ENCODE data around the gene MT4.

MT4 gene

DNA sequence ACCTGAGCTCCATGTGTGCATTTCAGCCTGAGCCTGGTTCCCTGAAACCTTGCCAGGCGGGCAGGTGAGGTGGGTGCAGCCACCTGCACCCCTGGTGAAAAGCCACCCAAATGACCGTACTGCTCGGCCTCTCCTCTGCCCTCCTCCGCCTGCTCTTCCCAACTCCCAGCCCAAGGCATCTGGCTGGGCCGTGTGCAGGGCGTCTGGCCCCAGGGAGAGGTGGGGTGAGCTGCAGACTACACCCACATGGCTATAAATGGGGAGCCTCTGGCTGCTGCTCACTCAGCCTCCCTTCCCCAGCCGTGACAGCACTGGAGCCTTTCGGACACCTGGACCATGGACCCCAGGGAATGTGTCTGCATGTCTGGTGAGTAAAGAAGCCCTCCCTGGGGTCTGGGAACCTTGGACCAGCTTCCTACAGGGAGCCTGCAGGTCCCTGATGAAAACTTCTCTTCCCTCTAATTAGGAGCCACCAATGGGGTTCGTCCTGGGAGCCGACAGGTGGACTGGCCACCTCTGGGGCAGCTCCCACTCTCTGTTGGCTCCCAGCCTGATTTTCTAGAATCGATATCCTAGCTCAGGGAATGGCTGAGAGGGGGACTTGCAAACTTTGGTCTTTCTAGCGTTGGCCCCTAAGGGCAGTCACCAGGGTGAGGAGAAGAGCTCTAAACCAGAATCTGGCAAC lies at the start of gene MT4:
MT4 (plus strand) TSS at position 281 of the 685 bp plus-strand sequence; CDS start at position 337, 56 bp downstream.
- no peak for DNase-seq

DNA sequence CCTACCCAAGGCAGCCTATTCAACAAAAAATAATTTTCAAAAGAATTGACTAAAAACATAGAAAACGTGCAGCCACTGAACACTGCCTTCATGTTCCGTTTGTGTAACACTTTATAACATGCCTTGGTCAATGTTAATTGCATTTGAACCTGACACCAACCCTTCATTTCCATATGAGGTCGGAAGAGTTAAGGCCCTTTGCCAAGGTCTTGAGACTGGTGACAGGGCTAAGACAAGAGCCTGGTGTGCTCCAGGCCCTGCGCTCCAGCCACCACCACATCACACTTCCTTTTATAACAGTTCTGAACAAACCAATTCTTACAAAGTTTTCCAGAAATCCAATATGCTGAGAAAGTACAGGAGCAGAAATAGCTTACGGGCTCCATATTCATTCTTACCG lies 49.2 kb upstream of the MT4 start:
- DNase-seq: peak in 3 of 56 donors; percentile 10 to 22 (median 15)

DNA sequence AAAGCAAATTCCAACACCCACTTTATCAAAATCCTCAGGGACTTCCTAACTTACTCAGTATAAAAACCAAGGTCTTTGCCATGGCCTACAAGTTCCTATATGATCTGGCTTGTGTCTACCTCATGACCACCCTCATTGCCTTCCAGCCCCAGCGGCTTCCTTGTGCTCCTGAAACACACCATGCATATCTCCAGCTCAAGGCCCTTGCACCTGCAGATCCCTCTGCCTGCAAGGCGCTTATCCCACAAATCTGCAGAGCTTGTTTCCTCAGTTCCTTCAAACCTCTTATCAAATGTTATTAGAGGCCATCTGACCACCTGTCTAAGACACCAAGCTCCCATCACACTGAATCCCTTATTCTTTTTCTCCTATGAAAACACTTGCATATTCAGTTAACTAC lies 47.7 kb upstream of the MT4 start:
- DNase-seq: no peak

DNA sequence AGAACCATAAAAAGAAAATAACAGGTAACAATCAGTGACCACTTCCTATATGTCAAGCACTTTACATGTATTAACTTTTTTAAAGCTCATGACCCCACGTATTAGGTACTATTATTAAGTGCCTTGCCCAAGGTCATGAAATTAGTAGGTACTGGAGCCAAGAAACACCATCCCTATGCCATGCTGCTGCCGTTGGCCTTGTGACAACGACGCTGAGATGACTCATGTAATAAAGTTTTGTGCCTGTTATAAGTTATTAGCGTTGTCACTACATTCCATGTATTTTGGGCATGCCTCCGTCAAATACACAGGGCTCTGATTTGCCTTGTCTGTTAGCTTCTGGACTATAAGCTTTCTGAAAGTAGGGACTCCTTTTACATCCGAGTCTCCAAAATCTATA lies 46.4 kb upstream of the MT4 start:
- DNase-seq: peak in 1 of 56 donors; percentile 19

DNA sequence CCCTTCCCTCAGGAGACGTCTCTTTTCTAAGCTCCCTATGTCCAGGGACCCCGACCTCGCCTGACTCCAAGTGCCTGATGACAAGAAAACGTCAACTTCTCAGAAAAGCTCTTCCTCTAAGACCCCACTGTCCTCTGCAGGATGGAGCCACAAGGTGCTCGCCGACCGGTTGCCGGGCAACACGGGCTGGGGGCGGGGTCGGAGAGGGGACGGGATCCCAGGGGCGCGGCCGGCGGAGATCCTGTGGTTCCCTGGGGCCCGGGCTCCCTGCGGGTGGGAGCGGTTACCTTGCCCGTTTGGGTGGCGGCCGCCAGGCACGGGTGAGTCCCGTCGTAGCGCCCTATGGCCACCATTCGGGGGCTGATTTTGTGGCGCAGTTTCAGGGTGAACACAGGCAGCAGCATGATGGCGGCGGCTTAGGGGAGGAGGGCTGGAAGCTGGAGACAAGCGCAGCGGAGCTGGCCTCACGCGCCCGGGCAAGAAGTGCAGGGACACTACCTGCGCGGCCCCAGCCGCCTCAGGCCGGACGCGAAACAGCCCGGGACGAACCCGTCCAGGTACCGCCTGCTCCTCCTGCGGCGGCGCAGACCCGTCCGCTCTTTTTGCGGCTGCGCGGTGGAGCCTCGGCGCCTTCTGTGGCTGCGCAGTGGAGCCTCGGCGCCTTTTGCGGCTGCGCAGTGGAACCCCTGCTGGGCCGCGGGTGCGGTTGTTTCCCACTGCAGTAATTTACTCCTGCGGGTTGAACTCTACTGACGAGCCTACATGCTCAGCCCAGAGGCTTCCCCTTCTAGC lies 45.2 kb upstream of the MT4 start, which contains the start of gene BBS2:
BBS2 (minus strand) TSS at position 566 of the 792 bp plus-strand sequence; CDS start at position 404, 162 bp downstream.
- DNase-seq: peak in 55 of 56 donors; percentile 38 to 96 (median 88)

DNA sequence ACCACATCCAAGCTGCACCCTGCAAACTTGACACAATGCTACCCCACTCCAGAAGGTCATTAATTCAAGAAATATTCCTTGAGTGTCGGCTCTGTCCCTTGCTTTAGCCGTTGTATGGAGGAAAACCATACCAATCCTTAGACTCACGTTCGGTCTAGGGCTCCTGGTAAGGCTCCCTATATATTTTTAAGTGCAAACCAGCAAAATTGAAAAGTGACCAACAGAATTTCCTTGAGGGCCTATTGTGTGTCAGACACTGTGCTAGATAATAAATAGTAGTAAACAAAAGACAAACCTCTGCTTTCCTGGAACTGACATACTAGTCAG lies 44.7 kb upstream of the MT4 start:
- DNase-seq: no peak

DNA sequence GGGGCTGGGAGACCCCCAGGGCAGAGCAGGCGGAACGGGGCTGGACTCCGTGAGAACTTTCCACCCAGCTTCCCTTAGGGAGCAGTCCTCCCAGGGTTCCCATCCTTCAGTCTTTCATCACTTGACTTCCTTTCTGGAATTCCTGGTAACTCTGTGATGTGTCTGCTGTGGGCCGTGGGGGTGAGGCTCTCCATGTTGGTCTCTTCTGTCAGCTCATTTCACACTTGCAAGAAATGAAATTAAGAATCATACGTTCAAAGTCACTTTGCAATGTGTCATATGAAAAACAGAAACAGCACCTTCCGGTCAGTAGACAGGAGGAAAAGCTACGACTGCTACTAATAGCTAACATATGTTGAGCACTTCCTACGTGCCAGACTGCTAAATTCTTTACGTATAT lies 39.6 kb upstream of the MT4 start:
- no peak for DNase-seq

DNA sequence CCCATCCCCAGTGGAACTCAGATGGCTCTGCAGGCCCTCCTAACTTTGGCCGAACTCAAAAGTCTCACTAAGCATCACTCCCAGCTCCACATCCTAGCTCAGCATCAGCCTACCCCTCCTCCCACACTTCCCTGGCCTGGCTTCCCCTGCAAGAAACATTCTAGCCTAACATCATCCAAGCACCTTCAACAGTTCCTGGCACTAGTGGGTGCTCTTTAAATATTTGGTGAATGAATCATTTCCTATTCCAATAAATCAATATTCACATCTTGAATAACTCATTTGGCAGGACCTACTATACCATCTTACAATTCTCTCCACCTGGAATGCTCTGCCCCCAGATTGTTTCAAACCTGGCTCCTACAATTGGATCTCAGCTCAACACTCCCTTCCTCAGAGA lies 34.0 kb upstream of the MT4 start:
- no peak for DNase-seq

DNA sequence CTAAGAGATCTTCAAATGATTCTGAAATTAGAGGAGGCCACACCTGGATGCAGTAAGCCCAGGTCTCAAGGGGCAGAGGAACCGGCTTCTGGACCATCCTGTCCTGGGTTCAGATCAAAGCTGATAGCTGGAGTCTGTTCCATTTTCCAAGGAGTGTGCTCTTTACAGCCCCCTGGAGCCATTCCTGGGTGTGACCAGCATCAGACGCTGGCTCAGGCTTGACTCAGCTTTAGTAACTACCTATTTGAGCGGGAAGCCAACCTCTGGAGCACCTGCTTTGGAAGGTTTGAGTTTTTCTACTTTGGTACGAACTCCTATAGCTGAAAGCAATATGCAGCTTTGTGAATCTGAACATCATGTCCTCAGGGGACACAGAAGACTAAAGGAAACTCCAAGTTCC lies 32.2 kb upstream of the MT4 start:
- no peak for DNase-seq

DNA sequence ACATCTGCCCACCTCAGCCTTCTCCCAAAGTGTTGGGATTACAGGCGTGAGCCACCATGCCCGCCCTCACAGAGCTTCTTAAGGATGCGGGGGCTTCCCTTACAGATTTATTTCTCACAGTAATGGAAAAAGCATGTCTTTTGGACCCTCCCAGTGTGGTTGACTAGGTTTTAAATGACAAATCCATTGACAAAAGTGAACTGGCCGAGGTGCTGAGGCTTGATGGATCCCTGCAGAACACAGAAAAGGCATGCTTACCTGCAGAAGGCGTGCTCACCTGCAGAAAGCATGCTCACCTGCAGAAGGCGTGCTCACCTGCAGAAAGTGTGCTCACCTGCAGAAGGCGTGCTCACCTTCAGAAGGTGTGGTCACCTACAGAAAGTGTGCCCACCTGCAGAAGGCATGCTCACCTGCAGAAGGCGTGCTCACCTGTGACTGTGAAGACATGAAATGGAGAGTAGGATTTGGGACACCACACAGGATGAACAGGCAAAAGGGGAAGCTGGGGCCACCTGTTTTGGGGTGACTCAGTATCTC lies 30.0 kb upstream of the MT4 start:
- no peak for DNase-seq

DNA sequence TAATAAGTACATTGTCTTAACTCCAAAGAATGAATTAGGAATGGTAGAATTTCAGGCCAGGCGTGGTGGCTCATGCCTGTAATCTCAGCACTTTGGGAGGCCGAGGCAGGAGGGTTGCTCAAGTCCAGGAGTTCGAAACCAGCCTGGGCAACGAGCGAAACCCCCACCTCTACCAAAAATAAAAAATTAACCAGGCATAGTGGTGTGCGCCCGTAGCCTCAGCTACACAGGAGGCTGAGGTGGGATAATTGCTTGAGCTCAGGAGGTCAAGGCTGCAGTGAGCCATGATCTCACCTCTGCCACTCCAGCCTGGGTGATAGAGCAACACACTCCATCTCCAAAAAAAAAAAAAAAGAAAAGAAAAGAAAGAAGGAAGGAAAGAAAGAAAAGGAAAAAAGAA lies 26.5 kb upstream of the MT4 start:
- no peak for DNase-seq

DNA sequence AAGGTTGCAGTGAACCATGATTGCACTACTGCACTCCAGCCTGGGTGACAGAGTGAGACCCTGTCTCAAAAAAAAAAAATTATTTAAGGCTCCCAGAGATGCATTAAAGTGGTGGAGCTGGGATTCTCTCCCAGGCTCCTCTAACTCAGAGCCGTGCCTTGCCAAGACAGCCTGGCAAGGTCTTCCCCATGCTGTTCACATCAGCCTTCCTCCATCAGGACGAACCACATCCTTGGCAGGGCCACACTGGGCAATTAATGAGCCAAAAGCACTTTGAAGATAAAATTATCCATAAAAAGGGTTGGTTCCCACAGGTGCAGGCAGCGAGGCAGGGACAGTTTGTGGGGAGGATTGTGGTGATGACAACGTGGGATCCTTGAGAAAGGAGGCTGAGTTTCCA lies 25.2 kb upstream of the MT4 start:
- DNase-seq: no peak

DNA sequence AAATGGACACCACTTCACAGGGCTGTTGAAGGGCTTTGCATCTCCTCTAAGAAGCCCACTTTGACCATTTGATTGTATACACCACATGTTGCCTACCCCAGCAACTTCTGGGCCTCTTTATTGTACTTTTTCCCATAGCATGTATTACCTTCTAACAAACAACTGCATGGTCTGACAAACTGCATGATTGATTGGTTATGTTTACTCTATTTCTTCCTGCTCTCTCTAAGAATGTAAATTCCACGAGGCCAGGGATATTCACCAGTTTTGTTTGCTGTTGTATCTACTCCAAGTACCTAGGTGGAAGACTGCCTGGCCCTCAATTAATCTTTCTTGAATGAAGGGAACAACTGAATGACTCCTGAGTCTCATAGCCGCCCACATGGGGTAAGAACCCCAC lies 22.8 kb upstream of the MT4 start:
- DNase-seq: no peak

DNA sequence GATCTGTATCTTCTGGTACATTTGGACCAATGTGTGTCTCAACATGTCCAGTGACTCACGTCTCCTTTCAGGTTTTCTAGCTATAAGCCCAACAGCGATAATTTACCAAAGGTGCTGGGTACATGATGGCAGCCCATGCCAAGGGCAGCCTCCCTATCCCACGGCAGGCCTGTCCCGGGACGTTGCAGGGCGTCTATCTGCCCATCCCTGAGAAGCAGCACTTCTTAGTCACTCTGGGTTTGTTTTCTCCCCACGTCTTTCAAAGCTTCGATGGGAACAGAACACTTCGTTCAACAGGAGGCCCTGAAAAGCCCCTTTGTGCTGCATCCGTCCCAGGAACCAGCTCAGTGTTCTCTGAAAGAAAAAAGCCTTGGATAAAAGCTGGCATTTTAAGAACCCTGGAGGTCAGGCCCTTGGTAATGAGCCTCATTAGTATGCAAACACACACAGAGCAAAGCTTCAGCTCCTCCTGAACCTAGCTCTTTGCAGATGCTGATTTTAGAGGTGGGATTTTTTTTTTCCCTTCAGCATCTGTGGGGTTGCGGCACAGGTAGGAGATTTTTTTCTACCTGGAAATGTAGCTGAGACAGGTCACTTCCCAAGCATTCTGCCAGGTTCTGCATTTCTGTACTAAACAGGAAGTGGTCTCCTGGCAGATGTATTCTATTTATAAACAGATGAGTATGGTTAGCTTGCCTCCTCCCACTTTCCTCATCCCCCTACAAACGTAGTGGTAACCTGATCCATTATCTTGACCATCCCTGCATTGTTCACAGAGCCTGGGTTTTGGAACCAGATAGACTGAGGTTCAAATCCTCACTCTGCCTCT lies 17.5 kb upstream of the MT4 start:
- peak in 55 of 56 donors; percentile 22 to 93 (median 70) for DNase-seq

DNA sequence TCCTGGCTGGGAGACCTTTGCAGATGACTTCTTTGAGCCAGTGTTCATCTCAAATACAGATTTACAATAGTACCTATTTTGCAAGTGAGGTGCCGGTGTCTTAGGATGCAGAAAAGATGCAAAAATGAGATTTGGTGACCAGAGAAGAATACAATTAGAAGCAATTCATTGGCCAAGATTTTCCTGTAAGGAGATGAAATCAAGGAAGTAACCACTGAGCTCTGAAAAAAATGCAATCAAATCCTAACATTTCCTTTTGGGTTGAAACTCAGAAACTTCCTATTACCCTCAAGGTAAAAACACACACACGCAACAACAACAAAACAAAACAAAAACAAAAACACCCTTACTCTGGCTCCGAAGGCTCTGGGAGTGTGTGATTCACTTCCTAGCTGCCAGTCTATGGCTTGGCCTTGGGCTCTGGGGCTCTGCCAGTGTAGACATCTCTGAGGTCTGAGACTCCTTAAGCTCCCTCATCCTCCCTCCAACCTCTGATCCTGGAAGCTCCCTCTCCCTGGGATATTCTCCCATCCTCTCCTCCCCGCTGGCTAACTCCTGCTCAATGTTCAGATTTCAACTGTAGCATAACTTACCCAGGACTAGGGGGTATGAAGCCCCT lies 16.8 kb upstream of the MT4 start:
- DNase-seq: peak in 5 of 56 donors; percentile 9 to 46 (median 23)

DNA sequence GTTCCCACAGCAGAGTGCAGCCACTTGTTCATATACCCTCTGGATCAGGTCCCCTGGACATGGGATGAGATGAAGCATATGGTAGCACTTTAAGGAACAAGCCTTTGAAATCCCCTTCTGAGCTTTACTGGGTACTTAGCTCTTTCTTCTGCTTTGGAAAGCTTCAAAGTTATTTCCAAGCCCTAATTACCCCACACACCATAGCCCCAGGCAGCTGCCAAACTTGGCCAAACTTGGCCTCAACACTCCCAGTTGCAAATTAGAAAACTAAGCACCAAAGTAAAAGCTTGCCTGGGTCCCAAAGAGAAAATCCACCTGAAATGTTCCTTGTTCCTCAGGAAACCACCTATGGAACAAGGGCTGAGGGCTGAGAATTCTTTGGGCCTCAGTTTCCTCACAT lies 15.7 kb upstream of the MT4 start:
- peak in 1 of 56 donors; percentile 9 for DNase-seq

DNA sequence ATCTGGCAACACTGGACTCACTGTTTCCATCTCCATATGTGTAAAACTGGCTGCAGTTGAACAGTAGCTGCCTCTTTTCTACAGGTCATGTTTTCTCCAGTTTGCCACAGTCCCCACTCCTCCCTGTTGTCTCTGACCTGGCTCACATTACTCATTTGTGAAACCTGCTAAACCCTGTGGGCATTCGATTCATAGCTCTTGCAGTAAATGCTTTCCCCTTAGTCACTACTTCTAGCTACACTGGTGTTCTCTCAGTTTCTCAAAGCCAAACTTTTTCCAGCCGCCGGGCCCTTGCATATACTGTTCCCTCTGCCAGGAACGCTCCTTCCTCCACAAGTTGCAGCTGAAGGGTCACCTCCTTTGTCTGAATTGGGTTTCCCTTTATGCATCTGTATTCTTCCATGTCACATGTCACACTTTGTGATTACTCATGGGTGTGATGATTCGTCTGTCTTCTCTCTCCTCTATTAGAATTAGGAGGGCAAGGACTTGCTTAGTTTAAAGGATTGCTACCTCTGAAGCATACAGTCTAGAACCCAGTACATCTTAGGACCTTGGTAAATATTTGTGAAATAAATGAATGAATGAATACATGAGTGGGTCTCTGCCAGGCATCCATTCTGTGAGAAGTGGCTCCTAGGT lies 15.0 kb upstream of the MT4 start:
- DNase-seq: peak in 1 of 56 donors; percentile 14

DNA sequence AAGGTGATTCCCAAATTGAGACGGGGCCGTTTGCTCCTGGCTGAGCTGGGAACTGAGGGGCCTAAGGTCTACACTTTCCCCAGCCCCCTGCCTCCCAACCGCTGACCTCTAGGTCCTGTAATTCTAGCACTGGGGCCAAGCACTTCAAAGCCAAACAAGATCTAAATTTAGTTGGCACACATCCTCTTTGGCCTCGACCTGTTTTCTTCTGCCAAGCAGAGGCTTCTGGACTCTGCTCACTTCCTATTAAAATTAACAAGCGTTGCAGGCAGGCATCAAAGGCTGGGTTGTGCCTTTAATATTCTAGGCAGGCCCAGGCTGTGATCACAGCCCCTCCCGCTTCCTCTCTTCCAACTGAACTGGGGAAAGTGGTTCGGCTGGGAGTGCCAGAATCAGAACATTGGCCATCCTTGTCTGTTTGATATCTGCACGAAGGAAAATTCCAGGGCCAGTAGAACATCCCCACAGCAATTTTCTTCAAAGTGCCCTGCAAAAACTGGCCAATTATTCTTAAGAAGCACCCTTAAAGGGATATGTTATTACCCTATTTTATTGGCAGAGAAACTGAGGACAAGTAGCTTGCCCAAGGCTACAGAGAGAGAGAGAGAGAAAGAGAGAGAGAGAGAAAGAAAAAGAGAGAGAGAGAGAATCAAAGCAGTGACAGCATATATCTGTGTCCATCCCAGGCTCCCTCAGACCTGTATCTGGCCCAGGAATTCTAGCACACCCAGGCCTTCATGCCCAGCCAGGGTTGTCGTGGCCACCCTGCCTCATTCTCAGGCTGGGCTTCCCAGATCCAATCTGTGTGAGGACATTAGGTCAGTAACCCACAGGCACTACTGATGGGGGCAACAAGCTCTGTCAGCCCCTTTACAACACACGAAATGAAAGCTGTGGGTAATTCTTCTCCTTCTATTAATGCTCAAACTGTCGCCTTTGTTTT lies 12.8 kb upstream of the MT4 start:
- DNase-seq: peak in 53 of 56 donors; percentile 13 to 90 (median 66)

DNA sequence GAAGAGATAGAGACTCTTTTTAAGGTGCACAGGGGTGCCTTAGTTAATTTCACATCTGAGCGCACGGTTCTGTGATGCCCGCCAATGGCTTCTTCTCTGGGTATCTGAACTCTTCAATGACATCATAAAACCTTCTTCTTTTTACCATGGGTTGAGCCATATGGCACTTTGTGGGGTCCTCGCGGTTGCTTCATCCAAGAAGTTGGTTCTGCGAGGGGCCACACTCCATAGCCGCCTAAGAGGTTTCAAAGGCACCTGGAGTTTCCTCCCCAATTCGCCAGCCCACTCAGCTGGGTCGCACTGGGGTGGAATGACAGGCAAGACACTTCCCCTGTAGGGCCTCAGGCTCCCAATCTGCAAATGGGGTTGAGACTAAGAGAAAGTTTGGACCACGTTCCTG lies 10.4 kb upstream of the MT4 start:
- DNase-seq: no peak
